Right renal cortex interstitium (tissue), 3 donors: ENCODE measurements around the gene CEP164. TPM values are rescaled to one million over a fixed set of nuclear protein-coding genes. Genes with fewer than 3 reads are reported as not detected.

ENCODE experiments used
- DNase-seq, 3 donors: peaks; one replicate each; pipeline ENCODE4 v3.0.0-alpha.2; 2013; ENCODE audit warnings: low read depth in 3 of 3, low spot score in 2 of 3
- polyA plus RNA-seq, 3 donors: library from polyadenylated mRNA; unstranded; fragments of 120-200 nt; gene quantifications; one replicate each; pipeline ENCODE4 v1.2.1, GENCODE V29; 2013; ENCODE audit not compliant: insufficient read length in 3 of 3

The CEP164 gene
- polyA plus RNA-seq, 3 donors, result 19.6 to 22.9 (median 22.1) TPM

- no peak for DNase-seq
Observed at GRCh38 chr11:117457835-117458234, 130.2 kb downstream of the CEP164 start.

- no peak for DNase-seq
Observed at GRCh38 chr11:117458275-117459122, 130.8 kb downstream of the CEP164 start.

- DNase-seq, result no peak
Observed at GRCh38 chr11:117459123-117459978, 131.7 kb downstream of the CEP164 start.

- no peak for DNase-seq
Observed at GRCh38 chr11:117459979-117460300, 132.3 kb downstream of the CEP164 start.

GRCh38 chr11:117461396-117462182 is 133.9 kb downstream of the CEP164 start:
- no peak for DNase-seq

- no peak for DNase-seq
Observed at GRCh38 chr11:117462183-117462863, 134.7 kb downstream of the CEP164 start.

- DNase-seq, result no peak
Observed at GRCh38 chr11:117462864-117463247, 135.2 kb downstream of the CEP164 start.

Other genes starting within 250 kb of the CEP164 start
- 10 to 100 TPM; 30.8 to 31.9 (median 31.5) TPM for gene SIK3, start 229.4 kb upstream of the CEP164 start, polyA plus RNA-seq
- gene PAFAH1B2, start 183.6 kb upstream of the CEP164 start, polyA plus RNA-seq, result 10 to 100 TPM; 76.5 to 82.9 (median 81.0) TPM
- 10 to 100 TPM; 35.0 to 38.6 (median 38.5) TPM for gene SIDT2, start 149.1 kb upstream of the CEP164 start, polyA plus RNA-seq
- gene TAGLN, start 128.5 kb upstream of the CEP164 start, polyA plus RNA-seq, result 100 to 1,000 TPM; 124 to 132 (median 129) TPM
- gene PCSK7, start 95.8 kb upstream of the CEP164 start, polyA plus RNA-seq, result 10 to 100 TPM; 18.5 to 20.1 (median 19.2) TPM
- gene RNF214, start 95.2 kb upstream of the CEP164 start, polyA plus RNA-seq, result 10 to 100 TPM; 29.7 to 33.1 (median 31.7) TPM
- 10 to 100 TPM; 17.3 to 17.6 (median 17.5) TPM for gene BACE1-AS, start 36.5 kb upstream of the CEP164 start, polyA plus RNA-seq
- 10 to 100 TPM; 56.9 to 61.3 (median 58.5) TPM for gene BACE1, start 11.6 kb upstream of the CEP164 start, polyA plus RNA-seq